Iris pigment epithelial cell (primary cell): Measurements from ENCODE around the gene KLHL28.
"Not testable (repeated sequence)": the region's sequence is repeated elsewhere in the genome, so short reads cannot be mapped to it uniquely, and the experiment has no call there.

Experiments
- DNase-seq: peaks from one replicate; pipeline ENCODE4 v3.0.0-alpha.2; 2011; ENCODE audit warnings: low read depth

KLHL28 gene

DNA sequence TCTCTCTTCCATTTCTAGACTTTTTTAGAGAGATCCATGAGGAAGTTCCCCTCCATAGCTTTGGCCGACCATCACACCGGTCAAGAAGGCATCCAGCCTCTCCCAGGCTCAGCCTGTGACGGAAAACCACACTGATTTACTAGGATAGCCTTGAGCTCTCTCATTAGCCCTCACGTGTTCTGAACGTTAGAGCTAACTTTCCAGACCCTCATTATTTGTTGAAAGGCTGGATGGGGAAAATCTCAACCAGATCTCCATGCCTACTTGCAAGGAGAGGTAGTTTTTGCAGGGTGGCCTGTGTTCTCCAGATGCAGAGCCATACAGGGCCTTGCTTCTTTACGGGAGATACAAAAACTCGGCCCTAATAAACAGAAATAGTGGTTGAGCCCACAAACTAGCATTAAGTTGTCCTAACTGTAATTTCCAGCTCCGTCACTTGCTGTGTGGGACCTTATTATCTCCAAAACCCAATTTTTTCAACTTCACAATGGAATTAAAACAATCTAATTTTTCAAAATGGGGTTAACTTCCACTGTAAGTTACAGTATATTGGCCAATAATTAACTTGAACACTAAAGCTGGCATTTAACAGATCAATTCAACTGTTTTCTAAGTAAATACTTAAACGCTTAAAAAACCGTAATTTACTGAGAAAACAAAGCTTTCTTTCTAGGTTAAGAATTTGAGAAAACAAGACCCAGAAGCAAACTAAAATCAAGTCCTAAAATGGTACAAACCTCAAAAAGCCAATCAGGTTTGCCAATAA, 65.3 kb downstream of the KLHL28 start:
- no peak for DNase-seq

DNA sequence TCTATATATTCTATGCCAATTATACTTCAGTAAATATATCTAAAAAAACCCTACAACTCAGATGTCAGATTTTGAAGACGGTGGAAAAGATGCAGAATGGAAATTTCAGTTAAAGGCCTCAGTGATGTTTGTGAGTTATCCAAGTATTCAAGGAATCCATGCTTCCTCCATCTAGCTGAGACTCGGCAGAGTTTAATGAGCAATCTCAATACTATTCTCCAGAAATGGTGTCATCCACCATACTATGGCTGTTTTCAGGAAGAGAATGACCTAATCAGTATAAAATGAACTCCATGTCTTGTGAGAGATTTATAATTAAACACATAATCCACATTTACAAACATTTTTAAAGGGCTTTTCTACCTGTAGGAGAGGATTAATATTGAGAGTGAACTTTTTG, 66.0 kb downstream of the KLHL28 start:
- peak; percentile 88 for DNase-seq

DNA sequence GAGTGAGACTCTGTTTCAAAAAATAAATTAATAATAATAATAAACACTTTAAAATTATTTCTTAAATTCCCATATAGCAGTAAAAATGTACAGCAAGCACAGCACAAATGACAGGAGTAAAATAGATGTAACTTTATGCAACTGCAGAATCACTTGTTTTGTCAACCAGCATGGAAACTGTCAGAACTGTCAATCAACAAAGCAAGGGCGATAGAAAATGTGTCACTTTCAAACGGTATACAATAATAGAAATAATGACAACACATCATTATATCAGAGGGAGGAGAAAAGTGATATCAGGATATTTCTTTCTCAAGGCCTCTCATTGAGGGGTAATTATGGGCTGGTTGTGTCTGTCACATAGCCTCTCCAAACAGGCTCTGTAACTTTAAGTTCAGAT, 68.2 kb downstream of the KLHL28 start:
- DNase-seq = no peak

DNA sequence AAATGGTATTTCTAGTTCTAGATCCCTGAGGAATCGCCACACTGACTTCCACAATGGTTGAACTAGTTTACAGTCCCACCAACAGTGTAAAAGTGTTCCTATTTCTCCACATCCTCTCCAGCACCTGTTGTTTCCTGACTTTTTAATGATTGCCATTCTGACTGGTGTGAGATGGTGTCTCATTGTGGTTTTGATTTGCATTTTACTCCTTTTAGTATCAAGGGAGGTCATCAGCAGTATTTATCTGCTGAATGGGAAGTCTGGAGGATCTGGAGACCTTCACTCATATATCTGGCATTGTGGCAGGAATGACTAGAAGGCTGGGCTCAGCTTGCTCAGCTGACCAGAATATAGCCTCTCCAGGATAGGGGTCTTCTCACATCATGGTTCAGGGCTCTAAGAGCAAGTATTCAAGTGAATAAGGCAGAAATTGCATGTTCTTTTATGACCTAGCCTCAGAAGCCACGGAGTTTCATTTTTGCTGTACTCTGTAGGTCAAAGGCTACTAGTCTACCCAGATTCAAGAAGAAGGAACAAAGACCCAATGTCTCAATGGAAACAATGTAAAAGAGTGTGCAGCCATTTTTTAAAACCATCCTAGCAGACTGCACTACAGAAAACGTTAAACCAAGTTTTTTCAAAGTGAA, 69.9 kb downstream of the KLHL28 start:
- not testable (repeated sequence) for DNase-seq

DNA sequence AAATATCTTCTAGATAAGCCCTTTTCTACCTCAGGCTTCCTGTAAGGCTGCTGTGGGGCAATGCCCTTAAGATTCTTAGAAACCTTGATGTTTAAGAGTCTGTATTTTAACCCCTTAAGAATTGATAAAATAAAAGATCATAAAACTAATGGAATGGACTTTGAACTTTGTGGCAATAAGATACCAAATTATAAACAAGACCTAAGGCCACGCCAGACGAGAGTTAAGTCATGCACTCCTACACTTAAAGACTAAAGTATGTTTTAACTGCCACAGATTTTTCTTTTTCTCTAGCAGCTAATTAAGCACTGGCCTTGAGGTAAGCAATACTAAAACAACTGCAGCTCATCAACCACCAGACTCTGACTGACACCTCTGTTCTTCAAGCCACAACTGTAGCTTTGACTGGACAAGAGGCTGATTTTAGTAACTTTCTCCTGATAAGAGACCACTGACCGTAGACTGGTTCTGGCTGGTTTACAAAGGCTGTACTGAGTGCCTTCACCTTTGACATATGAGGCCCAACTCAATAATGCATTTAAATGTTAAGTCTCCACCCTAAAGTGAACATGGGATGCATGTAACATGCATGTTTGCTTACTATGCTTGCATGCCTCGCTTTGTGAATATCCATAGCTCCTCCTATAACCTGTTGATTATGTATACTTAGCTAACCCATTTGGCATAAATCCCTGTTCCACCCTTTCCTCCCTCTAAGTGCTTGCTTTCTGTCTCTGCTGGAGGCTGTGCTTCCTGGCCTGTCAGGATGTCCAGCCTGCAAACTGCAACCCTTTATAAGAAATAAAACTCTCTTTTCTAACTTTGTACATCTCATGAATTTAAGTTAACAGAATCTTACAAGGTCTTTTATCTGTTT, 71.9 kb downstream of the KLHL28 start:
- DNase-seq = no peak

DNA sequence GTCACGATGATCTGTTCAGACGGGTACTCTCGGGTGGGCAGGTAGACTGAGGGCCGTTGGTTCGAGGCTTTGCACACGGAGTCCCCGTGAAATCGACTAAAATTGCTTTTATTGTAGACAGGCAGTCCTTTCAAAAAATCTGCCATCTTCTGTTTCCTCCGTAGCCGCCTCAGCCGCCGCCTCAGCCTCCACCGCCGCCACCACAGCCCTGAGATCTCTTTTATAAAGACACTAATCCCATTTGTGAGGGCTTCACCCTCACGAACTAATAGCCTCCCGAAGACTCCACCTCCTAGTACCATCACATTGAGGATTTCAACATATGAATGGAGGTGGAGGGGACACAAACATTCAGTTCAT, 74.2 kb downstream of the KLHL28 start:
- DNase-seq = no peak

DNA sequence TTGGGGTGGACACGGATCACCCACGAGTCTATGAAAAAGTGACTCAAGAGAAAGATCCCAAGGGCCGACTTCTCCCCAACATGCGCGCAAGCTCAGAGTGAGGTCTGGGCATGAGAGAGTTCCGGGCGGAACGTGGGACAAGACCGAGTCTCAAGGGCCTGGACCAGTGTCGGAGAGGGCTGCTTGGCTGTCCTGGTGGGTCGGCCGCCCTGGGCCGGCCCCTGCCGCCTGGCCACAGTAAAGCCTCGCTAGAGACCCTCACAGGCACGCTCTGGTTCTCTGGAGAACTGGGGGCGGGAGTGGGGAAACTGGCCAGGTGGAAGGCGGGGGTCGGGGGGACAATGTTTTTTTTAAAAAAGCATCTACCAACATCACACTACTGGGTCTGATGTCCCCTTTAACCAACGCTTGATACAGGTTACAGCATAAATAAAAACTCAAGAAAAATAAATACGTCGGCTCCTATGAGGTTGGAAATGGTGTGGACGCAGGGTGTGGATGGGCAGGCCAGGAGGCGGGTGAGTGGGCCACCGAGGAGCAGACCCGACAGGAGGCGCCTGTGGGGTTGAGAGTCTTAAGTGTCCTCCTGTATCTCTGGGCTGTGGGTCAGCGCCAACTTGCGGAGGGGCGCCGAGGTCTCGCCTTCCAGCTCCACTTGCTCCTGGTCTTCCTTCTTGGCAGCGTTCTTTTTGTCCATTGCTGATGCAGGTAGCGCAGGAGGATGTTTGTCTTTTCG, 74.7 kb downstream of the KLHL28 start:
- no peak for DNase-seq

DNA sequence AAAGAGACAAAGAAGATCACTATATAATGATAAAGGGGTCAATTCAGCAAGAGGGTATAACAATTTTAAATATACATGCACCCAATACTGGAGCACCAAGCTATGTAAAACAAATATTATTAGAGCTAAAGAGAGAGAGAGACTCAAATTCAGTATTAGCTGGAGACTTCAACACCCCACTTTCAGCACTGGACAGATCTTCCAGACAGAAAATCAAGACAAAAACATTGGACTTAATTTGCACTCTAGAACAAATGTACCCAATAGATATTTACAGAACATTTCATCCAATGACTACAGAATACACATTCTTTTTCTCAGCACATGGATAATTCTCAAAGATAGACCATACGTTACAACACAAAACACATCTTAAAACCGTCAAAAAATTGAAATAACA, 81.0 kb downstream of the KLHL28 start:
- no peak for DNase-seq
